Amniotic stem cell (primary cell): Measurements from ENCODE around the gene CDH13.

Experiments used
- DNase-seq: peaks from one replicate; lab custom pipeline; 2025; lab: John Stamatoyannopoulos, UW

The CDH13 gene

GRCh38 chr16:82845116-82845515, 218.3 kb downstream of the CDH13 start:
- no peak for DNase-seq

DNA sequence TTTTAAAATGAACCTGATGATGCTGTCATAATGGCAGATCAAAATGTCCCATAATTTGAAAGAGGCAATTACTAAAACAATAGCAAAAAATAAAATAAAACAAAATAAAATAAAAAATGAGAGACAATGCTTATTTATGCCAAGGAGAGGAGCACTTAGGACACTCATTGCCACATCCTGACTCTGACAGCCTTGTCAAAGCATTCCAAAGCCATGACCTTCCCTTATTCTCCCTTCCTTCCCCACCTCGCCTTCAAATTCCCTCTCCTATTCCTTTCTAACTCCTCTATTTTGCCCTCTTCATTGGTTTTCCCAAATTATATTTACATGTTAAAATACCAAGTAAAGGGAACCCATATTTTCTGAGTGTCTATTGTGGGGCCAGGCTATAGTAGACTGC, 220.0 kb downstream of the CDH13 start:
- DNase-seq, result no peak

- DNase-seq, result no peak
Measured at GRCh38 chr16:82848013-82848412, 221.2 kb downstream of the CDH13 start.

DNA sequence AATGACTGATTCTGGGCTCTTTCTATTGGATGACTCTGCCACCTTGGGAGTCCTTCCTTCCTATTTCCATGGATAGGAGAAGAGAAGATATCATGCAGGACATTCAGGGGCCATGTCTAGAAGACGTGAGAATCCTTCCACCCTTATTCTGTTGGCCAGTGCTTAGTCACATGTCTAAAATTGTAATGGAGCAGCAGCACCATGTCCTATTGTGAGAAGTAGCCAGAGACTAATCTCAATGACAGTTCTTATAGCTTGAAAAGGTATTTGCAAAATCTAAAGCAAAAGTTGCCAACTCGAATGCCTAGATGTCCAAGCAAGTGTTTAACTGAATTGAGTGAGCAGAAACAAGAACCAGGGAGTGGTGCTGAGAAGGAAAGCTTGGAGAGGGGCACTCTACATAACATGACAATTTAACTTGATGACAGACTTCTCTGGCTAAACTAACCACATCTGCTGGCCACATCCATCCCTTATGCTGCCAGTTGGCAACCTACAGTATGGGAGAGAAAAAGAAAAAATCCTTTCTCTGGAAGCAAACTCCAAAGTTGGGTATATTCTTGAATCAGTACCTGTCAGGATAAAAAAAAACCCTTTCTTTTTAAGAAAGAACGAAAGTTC, 225.7 kb downstream of the CDH13 start:
- DNase-seq, result no peak

DNA sequence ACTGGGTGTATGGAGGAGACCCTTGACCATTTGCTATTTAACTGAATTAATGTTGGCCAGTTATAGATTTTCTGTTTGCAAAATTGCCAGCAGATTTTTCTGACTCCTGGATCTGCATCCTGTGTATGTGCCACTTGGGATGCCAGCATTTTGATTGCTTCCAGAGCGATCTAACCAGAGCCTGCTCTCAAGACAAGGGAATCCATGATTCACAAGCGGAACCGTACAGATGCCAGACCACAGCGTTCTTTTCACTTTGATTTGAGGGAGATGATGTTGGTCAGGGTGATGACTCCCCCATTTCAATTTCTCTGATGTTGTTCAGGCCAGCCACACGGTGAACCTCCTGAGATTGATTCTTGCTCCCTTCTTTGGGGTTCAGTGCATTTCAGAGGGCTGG, 228.7 kb downstream of the CDH13 start:
- no peak for DNase-seq

- DNase-seq, result no peak
Measured at GRCh38 chr16:82857693-82858365, 231.1 kb downstream of the CDH13 start.

GRCh38 chr16:82859662-82860061, 232.9 kb downstream of the CDH13 start:
- no peak for DNase-seq

DNA sequence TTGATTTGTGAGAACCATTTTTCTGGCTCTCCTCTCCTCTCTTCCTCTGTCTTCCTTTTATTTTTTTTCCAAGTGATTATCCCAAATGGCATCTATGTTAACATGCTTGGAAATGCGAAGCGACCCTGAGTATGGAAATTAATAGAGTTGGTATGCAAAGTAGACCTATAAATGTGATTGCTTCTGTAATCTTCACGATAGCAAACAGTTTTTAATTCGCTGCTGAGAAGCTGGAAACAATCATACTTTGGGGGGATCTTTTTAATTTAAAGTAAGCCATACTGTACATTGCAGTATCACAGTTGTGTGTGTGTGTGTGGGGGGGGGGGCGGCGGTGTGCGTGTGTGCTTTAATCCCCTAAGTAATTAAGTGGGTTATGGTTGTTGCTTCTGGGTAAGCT, 233.3 kb downstream of the CDH13 start:
- no peak for DNase-seq

DNA sequence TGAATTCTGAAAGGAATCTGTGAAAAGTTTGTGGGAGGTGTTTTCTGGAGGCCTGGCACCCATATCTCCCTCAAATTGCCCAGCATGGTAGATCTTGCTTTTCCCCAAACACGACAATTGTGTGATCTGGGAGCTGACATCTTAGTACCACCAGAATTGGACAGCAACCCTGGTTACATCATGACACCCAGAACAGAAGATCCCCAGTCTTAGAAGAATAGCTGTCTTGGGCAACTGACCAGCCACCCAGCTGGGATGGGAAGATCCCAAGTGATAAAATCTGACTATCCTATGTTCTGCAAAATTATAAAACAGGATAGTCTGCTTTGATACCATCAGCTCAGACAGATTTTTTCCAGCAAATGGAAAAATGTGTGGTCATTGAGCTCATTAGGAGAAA, 235.3 kb downstream of the CDH13 start:
- DNase-seq, result no peak

DNA sequence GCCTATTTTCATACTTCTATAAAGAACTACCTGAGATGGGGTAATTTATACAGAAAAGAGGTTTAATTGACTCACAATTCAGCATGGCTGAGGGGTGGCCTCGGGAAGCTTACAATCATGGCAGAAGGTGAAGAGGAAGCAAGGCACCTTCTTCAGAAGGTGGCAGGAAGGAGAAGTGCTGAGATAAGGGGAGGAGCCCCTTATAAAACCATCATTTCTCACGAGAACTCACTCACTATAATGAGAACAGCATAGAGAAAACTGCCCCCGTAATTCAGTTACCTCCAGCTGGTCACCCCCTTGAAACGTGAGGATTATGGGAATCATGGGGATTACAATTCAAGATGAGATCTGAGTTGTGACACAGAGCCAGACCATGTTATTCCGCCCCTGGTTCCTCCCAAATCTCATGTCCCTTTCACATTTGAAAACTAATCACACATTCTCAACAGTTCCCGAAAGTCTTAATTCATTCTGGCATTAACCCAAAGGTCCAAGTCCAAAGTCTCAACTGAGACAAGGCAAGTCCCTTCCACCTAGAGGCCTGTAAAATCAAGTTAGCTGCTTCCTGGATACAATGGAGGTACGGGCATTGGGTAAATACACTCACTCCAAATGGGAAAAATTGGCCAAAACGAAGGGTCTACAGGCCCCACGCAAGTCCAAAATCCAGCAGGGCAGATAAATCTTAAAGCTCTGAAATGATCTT, 237.7 kb downstream of the CDH13 start:
- no peak for DNase-seq

DNA sequence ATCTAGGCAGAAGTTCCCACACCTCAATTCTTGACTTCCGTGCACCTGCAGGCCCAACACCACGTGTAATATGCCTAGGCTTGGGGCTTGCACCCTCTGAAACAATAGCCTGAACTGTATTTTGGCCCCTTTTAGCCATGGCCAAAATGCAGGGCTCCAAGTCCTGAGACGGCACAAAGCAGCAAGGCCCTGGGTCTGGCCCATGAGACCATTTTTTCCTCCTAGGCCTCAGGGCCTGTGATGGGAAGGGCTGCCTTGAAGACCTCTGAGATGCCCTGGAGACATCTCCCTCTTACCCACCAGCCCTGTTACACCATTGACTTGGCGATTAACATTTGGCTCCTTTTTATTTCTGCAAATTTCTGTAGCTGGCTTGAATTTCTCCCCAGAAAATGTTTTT, 238.6 kb downstream of the CDH13 start:
- no peak for DNase-seq

DNA sequence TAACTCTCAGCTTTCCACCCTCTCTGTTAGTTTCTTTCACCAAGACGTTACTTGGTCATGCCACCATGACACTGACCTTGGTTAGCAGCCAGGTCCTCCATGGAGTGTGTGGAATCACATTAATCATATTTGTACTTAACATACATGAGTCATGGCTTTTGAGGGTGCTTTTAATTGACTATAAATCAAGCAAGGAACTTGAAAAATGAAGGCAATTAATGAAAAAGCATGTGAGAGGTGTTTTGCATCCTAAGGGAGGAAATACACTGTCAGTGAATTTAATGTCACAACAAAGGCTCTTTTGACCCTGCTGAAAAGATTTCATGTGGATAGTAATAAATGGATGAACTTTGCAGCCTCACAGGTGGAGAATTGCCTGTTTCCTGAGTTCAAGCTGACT, 240.7 kb downstream of the CDH13 start:
- DNase-seq, result no peak

DNA sequence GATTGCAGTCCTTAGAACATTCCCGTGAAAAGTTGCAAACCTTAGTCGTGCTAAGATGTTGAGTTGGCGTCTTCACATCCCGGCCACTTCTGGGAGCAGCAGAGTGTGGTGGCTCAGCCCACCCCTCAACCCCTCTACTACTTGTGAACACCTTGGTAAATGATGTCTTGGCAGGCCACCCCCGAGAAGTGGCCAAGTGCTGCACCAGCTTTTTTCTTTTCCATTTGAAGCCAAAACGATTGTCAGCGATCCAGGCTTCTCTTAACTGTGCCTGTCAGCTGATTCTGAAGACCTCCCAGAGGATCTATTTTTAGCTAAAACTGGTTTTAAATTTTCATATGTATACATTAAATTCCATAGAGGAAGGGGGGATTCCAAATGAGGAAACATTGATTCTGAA, 247.5 kb downstream of the CDH13 start:
- DNase-seq, result no peak

GRCh38 chr16:82874672-82875071, 247.9 kb downstream of the CDH13 start:
- no peak for DNase-seq

DNA sequence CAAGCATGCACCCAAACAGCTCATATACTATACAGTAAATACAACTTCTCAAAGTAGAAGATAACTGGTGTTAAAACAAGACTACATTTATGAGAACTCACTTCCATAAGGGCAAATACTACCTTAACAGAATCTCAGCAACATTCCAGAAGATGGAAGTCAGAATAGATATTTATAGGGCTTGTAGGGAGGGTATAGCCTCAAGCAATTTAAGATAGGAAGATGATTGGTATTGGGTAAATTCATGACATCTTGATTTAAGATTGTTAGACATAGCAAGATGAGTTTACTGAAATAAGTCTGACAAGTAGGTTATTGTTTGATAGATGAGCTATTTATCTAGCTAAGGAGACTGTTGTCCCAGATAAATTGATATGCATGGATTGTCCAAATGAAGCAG, 250.2 kb downstream of the CDH13 start:
- DNase-seq, result no peak

DNA sequence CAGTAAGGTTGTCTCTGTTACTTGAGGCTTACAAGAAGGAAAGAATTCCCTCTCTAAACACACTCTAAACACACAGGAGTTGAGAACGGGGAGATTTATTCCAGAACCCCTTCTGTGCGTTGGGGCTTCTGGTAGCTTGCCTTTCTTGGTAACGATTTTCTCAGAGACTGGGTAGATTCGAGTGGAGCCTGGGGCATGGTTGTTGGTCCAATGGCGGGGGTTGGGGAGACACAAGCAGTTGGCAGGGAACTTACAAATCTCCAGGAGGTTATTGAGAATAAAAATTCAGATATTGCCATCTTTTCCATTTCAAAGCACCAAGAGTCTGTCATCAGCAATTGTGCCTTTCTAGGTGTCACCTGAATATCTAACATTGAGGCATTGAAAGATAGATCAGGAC, 251.7 kb downstream of the CDH13 start:
- no peak for DNase-seq

DNA sequence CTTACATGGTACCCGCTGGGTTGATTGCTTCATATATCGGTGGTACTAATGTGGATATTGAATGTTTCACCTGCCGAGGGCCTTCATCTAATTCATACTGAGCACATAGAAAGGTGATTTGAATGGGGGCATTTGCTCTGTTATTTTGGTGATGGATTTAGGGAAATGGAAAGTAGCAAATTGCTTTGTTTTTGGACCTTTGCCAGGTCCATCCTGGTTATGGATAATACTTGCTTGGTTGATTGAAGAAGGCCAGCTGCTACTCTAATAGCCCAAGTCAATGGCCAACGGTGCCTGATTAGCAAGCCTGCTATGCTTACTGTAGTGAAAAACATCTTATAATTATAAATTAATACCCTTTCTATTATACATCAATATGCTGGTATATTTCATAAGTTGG, 253.6 kb downstream of the CDH13 start:
- no peak for DNase-seq

DNA sequence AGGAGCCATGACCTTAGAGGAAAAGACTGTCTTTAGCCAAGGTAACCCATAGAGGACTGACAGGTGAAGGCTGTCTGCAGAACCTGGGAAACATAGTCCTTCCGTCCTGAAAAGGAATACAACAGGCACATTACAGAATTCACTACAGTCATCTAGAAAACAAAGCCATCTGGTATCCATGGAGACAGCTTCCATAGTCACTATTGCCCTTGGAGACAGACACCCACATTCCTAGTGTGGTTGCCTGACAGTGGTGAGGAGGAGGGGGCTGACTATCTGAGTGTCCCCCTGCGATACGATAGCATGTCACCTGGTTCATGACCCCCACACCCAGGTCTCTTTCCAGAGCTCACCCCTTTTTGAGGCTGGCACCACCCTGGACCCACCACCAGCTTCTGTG, 254.7 kb downstream of the CDH13 start:
- no peak for DNase-seq

GRCh38 chr16:82882226-82882625, 255.5 kb downstream of the CDH13 start:
- DNase-seq, result no peak

- DNase-seq, result no peak
Measured at GRCh38 chr16:82882982-82883835, 256.4 kb downstream of the CDH13 start.

DNA sequence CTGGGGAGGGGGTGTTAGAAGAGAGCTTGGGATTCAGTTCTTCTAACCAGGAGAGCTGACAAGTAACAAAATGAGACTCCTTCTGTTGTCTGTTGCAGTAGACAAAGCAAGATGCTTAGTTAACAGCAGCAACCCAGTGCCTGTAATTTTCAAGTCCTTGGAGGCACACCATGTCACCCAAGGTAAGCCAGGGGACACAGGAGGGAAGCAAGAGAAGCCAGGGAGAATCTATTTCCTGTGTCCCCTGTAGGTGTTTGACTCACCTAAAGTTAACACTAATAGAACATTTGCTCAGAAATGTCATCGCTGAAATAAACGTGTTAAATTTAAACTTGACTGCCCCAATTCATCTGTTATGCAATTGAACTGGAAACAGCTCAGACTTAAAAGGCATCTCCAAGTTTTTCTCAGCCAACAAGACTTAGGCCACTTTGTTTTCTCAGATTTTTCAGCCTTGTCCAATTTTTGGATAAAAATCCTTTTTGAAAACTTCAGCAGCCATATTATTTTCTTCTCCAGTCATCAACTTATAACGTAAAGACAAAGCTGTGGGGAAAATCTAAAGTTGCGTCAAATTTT, 257.6 kb downstream of the CDH13 start:
- no peak for DNase-seq

- no peak for DNase-seq
Measured at GRCh38 chr16:82886146-82886545, 259.4 kb downstream of the CDH13 start.
